GM03348 (cell line): Measurements from ENCODE around the gene NEDD4L.

Experiments
- DNase-seq: peaks from one replicate; pipeline ENCODE4 v3.0.0; 2012; ENCODE audit warnings: low spot score

Gene NEDD4L

GRCh38 chr18:58054041-58054781 is 10.2 kb downstream of the NEDD4L start:
- DNase-seq = peak; percentile 24

GRCh38 chr18:58055890-58056558 is 12.0 kb downstream of the NEDD4L start:
- no peak for DNase-seq

GRCh38 chr18:58056852-58057251 is 12.8 kb downstream of the NEDD4L start:
- DNase-seq = no peak

- no peak for DNase-seq
Measured at GRCh38 chr18:58057291-58057965, 13.4 kb downstream of the NEDD4L start.

GRCh38 chr18:58058720-58059119 is 14.7 kb downstream of the NEDD4L start:
- no peak for DNase-seq

GRCh38 chr18:58060254-58060653 is 16.2 kb downstream of the NEDD4L start:
- DNase-seq = no peak

- no peak for DNase-seq
Measured at GRCh38 chr18:58061349-58061748, 17.3 kb downstream of the NEDD4L start.

- DNase-seq = no peak
Measured at GRCh38 chr18:58064406-58064998, 20.5 kb downstream of the NEDD4L start.

GRCh38 chr18:58065956-58066355 is 21.9 kb downstream of the NEDD4L start:
- no peak for DNase-seq

- no peak for DNase-seq
Measured at GRCh38 chr18:58067601-58068000, 23.6 kb downstream of the NEDD4L start.

GRCh38 chr18:58069099-58069498 is 25.1 kb downstream of the NEDD4L start:
- no peak for DNase-seq

GRCh38 chr18:58069721-58070292 is 25.8 kb downstream of the NEDD4L start:
- DNase-seq = no peak

GRCh38 chr18:58076052-58076451 is 32.0 kb downstream of the NEDD4L start:
- DNase-seq = no peak

GRCh38 chr18:58077329-58077728 is 33.3 kb downstream of the NEDD4L start:
- no peak for DNase-seq

GRCh38 chr18:58078889-58079573 is 35.0 kb downstream of the NEDD4L start:
- no peak for DNase-seq

GRCh38 chr18:58080451-58080850 is 36.4 kb downstream of the NEDD4L start:
- no peak for DNase-seq

- DNase-seq = no peak
Measured at GRCh38 chr18:58087928-58088690, 44.1 kb downstream of the NEDD4L start.

- no peak for DNase-seq
Measured at GRCh38 chr18:58088691-58089065, 44.7 kb downstream of the NEDD4L start.

- no peak for DNase-seq
Measured at GRCh38 chr18:58091099-58091611, 47.1 kb downstream of the NEDD4L start.

- DNase-seq = no peak
Measured at GRCh38 chr18:58093311-58093803, 49.3 kb downstream of the NEDD4L start.

GRCh38 chr18:58095222-58095621 is 51.2 kb downstream of the NEDD4L start:
- DNase-seq = no peak
